Adrenal gland (tissue), 12 donors: Measurements from ENCODE around the gene SIGLEC10. TPM values are rescaled to one million over a fixed set of nuclear protein-coding genes. Genes with fewer than 3 reads are reported as not detected.

Source experiments
- DNase-seq, 7 donors: peaks; one replicate each; pipeline ENCODE4 v3.0.0-alpha.2; 2019 to 2020
- H3K27ac ChIP-seq, 5 donors: fragments of 200-600 bp; sonication (generic) in 4 of 5; 1 replicate in 3 of 5; 2 replicates in 2 of 5; pipeline versions ENCODE4 v1.5.1 to v1.8.0; 2016 to 2020; ENCODE audit warnings: mild to moderate bottlenecking in 1 of 5
- H3K27me3 ChIP-seq: fragments of 200-600 bp; 2 replicates; pipeline ENCODE4 v1.8.0; 2021
- H3K36me3 ChIP-seq, 2 donors: fragments of 200-600 bp; replicated peaks in 1 of 2; 1 replicate in 1 of 2; 2 replicates in 1 of 2; pipeline versions ENCODE4 v1.5.1 to v1.8.0; 2018 to 2022
- H3K4me1 ChIP-seq, 2 donors: fragments of 200-600 bp; replicated peaks in 1 of 2; 1 replicate in 1 of 2; 2 replicates in 1 of 2; pipeline versions ENCODE4 v1.5.1 to v1.8.0; 2018 to 2021
- H3K4me3 ChIP-seq, 4 donors: fragments of 200-600 bp; sonication (generic) in 3 of 4; one replicate each; pipeline ENCODE4 v1.5.1; 2016 to 2018
- H3K9me3 ChIP-seq, 3 donors: fragments of 200-600 bp; sonication (generic) in 1 of 3; replicated peaks in 1 of 3; 1 replicate in 2 of 3; 2 replicates in 1 of 3; pipeline versions ENCODE4 v1.5.1 to v1.8.0; 2016 to 2021
- CTCF ChIP-seq, 6 experiments: fragments of 450-650 bp in 4 of 6; fragments of 200-600 bp in 2 of 6; sonication (generic) in 1 of 6; IDR thresholded peaks; 1 replicate in 5 of 6; 2 replicates in 1 of 6; pipeline versions ENCODE4 v1.5.1 to v1.8.0; 2016 to 2021; ENCODE audit warnings: antibody characterized with exemption in 6 of 6, mild to moderate bottlenecking in 2 of 6, moderate library complexity in 1 of 6
- POLR2A ChIP-seq, 2 donors: fragments of 450-650 bp; IDR thresholded peaks; one replicate each; pipeline ENCODE4 v1.6.1; 2017; ENCODE audit warnings: antibody characterized with exemption in 2 of 2, mild to moderate bottlenecking in 2 of 2, moderate library complexity in 1 of 2
- WGBS, 4 donors: extraction: QIAGEN DNeasy Blood & Tissue Kit in 2 of 4; methylation state at CpG; one replicate each; pipeline versions ENCODE4 v1.1.5 to v1.1.7; 2013 to 2017; 5-methylcytosine and 5-hydroxymethylcytosine counted together
- intact Hi-C, 2 donors: fragments of 100-400 bp; cut with DNase I; formaldehyde crosslinking; loops; one replicate each; pipeline versions ENCODE4 v1.14.1 to v1.15.0; 2022 to 2023
- polyA plus RNA-seq, 3 donors: library from polyadenylated mRNA; stranded (reverse); fragments of 200-250 nt in 2 of 3; fragments of 350-450 nt in 1 of 3; fragmentation: Illumina TruSeq in 1 of 3; extraction: RNeasy Lipid Tissue Mini Kit (QIAGEN cat#74804) in 1 of 3; gene quantifications; one replicate each; pipeline ENCODE4 v1.2.3, GENCODE V29; 2013 to 2014
- total RNA-seq, 9 donors: library from RNA; depleted of rRNA in 4 of 9; stranded (reverse); fragments of >200 nt in 4 of 9; fragments of 120-200 nt in 1 of 9; fragmentation: NEBNext Ultra II Directional in 1 of 9; extraction: Animal tissue kit (Norgen Biotek cat#: 25700) in 1 of 9; gene quantifications; one replicate each; pipeline versions ENCODE4 v1.1.0 to v1.2.4, GENCODE V29; 2013 to 2023
- donor health status: healthy with polysubstance abuse.
- donor health status: Bipolar disorder and iron deficiency.
- donor health status: DM: yes; HTN: yes; CAD: no.
- donor health status: DM: no; HTN: no; CAD: no.
- donor health status: DM: no; HTN: no; CAD: no.
- donor health status: DM: yes; HTN: yes; CAD: no.

The SIGLEC10 gene
- total and polyA plus RNA-seq, 12 donors: 0.89 to 70.7 (median 15.8) TPM

- Histone ChIP-seq H3K4me1 (peaks cover 0 to 5% of the 10 kb centered on the region in 2 donors), H3K36me3 (no peaks in the 10 kb centered on the region), H3K27ac (no peak overlapping the region), H3K9me3 (no peaks in the 10 kb centered on the region), H3K4me3 (no peak overlapping the region), H3K27me3 (no peaks in the 10 kb centered on the region)
- 73 to 85% (median 80%) methylated on average over 8 of the region's 8 CpGs for WGBS, 4 donors
- TF ChIP-seq POLR2A (IDR thresholded peaks at IDR 0.05): no peak
- TF ChIP-seq CTCF (IDR thresholded peaks at IDR 0.05): no peak
- intact Hi-C loops: no loop called here
- no peak for DNase-seq
Measured at GRCh38 chr19:51371186-51371690, 46.2 kb downstream of the SIGLEC10 start.

GRCh38 chr19:51370230-51370629 is 47.2 kb downstream of the SIGLEC10 start:
- no peaks in the 10 kb centered on the region for H3K27me3 ChIP-seq
- TF ChIP-seq POLR2A (IDR thresholded peaks at IDR 0.05) (no peak), CTCF (IDR thresholded peaks at IDR 0.05) (no peak)
- DNase-seq: no peak
- no peak overlapping the region for H3K4me3 ChIP-seq
- H3K9me3 ChIP-seq: no peaks in the 10 kb centered on the region
- peaks cover 5 to 8% of the 10 kb centered on the region in 2 donors for H3K4me1 ChIP-seq
- intact Hi-C loops: no loop called here
- H3K36me3 ChIP-seq: no peaks in the 10 kb centered on the region
- no peak overlapping the region for H3K27ac ChIP-seq
- 68 to 88% (median 77%) methylated on average over 4 of the region's 4 CpGs for WGBS, 4 donors

- H3K9me3 ChIP-seq: no peaks in the 10 kb centered on the region
- intact Hi-C loops: no loop called here
- no peaks in the 10 kb centered on the region for H3K27me3 ChIP-seq
- H3K36me3 ChIP-seq: no peaks in the 10 kb centered on the region
- peaks cover 16 to 24% of the 10 kb centered on the region in 2 donors for H3K4me1 ChIP-seq
- no peak for DNase-seq
- peak within 1 kb of the TSS in 4 of 5 donors; percentile 18 to 95 (median 74) for H3K27ac ChIP-seq
- TF ChIP-seq CTCF (IDR thresholded peaks at IDR 0.05) (no peak), POLR2A (IDR thresholded peaks at IDR 0.05) (no peak)
- 52 to 73% (median 60%) methylated on average over 11 to 23 of the region's 23 CpGs for WGBS, 4 donors
- peak within 1 kb of the TSS; percentile 44 to 78 (median 59) for H3K4me3 ChIP-seq
Measured at GRCh38 chr19:51368366-51369282, 48.8 kb downstream of the SIGLEC10 start, which contains the start of gene CLDND2. TSS of gene CLDND2 (minus strand) at chr19:51369003. CDS start at chr19:51368577, 426 bp downstream.

- no peak for TF ChIP-seq POLR2A (IDR thresholded peaks at IDR 0.05)
- TF ChIP-seq CTCF (IDR thresholded peaks at IDR 0.05): peak in 1 of 6 experiments; percentile 17
- H3K27ac ChIP-seq: peak overlapping the region in 4 of 5 donors; percentile 92 to 97 (median 96)
- H3K4me1 ChIP-seq: peaks cover 16 to 31% of the 10 kb centered on the region in 2 donors
- no peaks in the 10 kb centered on the region for H3K9me3 ChIP-seq
- H3K27me3 ChIP-seq: no peaks in the 10 kb centered on the region
- 0 to 2% (median 1%) methylated on average over 10 to 64 of the region's 64 CpGs for WGBS, 4 donors
- peak overlapping the region; percentile 44 to 78 (median 59) for H3K4me3 ChIP-seq
- intact Hi-C loops: no loop called here
- peak; percentile 99 to 100 (median 99) for DNase-seq
- H3K36me3 ChIP-seq: no peaks in the 10 kb centered on the region
Measured at GRCh38 chr19:51367565-51368365, 49.7 kb downstream of the SIGLEC10 start.
